ENCODE measurements around the gene VSTM2L.

Gene VSTM2L

GRCh38 chr20:37919389-37920040 lies 16.6 kb downstream of the VSTM2L start:
- DNase-seq (ENCODE audit: low spot score), result no peak

DNA sequence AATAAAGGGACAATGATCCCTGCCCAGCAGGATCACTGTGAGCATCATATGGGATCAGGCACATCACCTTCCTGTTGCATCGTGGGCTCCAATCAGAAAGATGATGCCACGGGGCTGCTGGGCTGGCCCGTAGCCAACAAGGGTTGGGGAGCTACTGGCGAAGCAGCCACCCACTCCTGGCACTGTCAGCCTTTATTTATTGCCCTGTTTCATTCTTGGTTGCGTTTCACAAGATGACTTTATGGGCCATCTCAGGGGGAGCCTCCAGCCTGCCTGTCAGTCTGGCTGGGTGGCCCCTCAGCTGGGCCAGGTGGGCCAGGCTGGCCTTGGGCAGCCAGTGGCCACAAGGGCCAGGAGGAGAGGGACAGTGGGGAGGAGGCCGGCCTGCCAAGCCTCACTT lies 17.3 kb downstream of the VSTM2L start:
- no peak for DNase-seq (ENCODE audit: low spot score)

DNA sequence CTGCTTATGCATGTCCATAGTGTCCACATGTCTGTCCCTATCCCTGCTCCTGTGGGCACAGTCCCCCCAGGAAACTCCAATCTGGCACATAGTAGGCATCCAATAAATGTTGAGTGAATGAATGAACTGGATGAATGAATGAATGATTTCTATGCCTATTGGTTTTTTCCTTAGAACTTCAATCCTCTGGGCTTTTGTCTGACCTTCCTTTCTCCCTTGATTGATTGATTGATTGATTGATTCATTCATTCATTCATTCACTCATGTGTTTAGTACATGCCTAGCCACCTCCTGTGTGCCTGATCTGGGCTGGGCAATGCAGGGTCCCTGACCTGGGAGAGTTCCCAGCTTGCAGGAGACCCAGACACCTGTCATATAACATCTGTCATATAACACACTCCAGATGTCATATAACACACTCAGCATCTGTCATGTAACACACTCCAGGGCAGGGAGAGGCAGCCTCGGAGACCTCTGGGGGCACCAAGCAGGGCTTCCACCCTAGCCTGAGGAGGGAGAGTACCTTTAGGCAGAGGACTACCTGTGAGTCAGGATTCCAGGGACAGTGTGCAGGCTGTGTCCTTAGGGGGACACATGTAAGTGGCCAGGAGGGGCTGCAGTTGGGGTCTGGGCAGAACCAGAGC lies 17.9 kb downstream of the VSTM2L start:
- DNase-seq (ENCODE audit: low spot score), result no peak

- no peak for DNase-seq (ENCODE audit: low spot score)
These were observed 18.5 kb downstream of the VSTM2L start for GRCh38 chr20:37921341-37921929.

- no peak for DNase-seq (ENCODE audit: low spot score)
These were observed 19.1 kb downstream of the VSTM2L start for GRCh38 chr20:37922016-37922415.

DNA sequence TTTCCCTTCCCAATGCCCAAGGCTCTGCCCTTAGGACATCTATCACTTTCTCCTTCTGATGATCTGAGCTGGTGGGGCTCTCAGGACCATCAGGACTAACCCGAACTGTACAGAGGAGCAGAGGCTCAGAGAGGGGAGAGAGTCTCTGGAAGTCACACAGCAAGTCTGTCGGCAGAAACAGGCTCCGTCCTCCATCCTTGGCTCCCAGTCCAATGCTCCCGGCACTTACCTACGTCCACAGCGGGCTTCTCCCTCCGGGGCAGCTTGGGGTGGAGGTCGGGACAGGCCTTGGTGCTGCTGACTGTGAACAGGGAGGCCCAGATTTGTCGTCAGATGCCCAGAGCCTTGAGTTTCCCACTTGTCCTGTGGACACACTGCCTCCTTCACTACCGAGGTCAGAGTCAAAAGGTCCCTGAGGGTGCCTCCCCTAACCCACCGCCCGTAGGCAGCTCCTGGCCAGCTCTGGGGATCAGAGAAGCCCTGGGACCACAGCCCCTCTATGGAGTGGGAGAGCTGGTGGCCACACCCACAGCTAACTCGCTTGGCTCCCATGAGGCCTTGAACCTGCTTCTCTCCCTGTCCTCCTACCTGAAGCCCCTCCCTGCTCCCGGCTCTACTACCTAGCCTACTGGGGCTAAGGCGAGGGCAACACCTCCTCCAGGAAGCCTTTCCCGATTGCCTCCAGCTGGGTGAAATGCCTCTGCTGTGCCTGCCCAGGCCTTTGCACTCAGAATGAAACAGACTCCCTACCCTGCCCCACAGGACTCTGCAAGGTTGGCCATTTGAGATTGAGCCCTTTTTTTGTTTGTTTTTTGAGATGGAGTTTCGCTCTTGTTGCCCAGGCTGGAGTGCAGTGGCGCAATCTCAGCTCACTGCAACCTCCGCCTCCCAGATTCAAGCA lies 22.6 kb downstream of the VSTM2L start:
- DNase-seq (ENCODE audit: low spot score), result no peak

GRCh38 chr20:37926612-37927011 lies 23.7 kb downstream of the VSTM2L start:
- DNase-seq (ENCODE audit: low spot score), result no peak

GRCh38 chr20:37927410-37928095 lies 24.6 kb downstream of the VSTM2L start:
- no peak for DNase-seq (ENCODE audit: low spot score)

GRCh38 chr20:37928996-37929682 lies 26.2 kb downstream of the VSTM2L start:
- DNase-seq (ENCODE audit: low spot score), result no peak

DNA sequence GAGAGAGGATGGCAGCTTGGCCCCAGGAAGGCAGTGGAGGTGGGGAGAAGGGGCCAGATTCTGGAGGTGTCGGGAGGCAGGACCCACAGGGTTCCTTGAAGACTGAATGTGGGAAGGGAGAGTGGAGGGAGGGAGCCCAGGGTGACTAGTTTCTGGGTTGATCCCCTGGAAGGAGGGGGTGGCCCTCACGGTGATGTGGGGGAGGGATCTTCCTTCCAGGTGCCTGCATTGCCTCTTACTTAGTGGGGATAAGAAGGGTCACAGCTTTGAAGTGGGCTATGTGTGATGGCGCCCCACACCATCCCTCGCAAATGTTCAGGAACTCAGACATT lies 26.7 kb downstream of the VSTM2L start:
- no peak for DNase-seq (ENCODE audit: low spot score)

- no peak for DNase-seq (ENCODE audit: low spot score)
These were observed 28.4 kb downstream of the VSTM2L start for GRCh38 chr20:37931153-37931922.

DNA sequence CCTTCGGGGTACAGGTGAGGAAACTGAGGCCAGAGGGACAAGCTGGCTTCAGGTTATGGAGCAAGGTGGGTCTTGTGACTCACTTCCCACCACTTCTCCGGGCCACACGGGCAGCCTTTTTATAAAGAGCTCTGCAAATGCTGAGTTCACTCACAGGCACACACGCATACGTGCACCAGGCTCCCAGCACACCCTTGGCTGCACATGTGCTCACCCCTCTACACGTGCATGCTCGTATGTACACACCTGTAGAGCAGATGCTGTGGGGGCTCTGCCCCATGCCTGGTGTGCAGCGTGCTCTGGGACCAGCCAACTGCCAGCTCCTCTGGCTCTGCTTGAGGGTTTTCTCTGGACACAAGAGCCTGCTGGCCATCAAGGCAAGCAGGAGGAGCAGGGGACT lies 29.1 kb downstream of the VSTM2L start:
- no peak for DNase-seq (ENCODE audit: low spot score)

- no peak for DNase-seq (ENCODE audit: low spot score)
These were observed 30.0 kb downstream of the VSTM2L start for GRCh38 chr20:37932919-37933318.

GRCh38 chr20:37933786-37934633 lies 31.1 kb downstream of the VSTM2L start:
- DNase-seq (ENCODE audit: low spot score), result no peak

GRCh38 chr20:37934634-37935375 lies 31.9 kb downstream of the VSTM2L start:
- no peak for DNase-seq (ENCODE audit: low spot score)

- no peak for DNase-seq (ENCODE audit: low spot score)
These were observed 32.5 kb downstream of the VSTM2L start for GRCh38 chr20:37935435-37935834.

GRCh38 chr20:37936041-37936440 lies 33.1 kb downstream of the VSTM2L start:
- no peak for DNase-seq (ENCODE audit: low spot score)

GRCh38 chr20:37936451-37936850 lies 33.5 kb downstream of the VSTM2L start:
- DNase-seq (ENCODE audit: low spot score), result no peak

GRCh38 chr20:37937686-37938085 lies 34.8 kb downstream of the VSTM2L start:
- no peak for DNase-seq (ENCODE audit: low spot score)

Data from putamen (tissue), 1 donor.